GM21786 (cell line): ENCODE data around the gene PLEKHA4.
A peak's percentile ranks its signal among the peaks of the same experiment; 100 is the strongest.
"Not testable (repeated sequence)": the region's sequence is repeated elsewhere in the genome, so short reads cannot be mapped to it uniquely, and the experiment has no call there.

ENCODE experiments used
- ATAC-seq: cut with Tn5 transposase; IDR thresholded peaks from one replicate; pipeline ENCODE4 v1.9.1; 2021; ENCODE audit not compliant: unreplicated experiment

PLEKHA4 gene

GRCh38 chr19:48866692-48867091 lies 1.7 kb downstream of the PLEKHA4 start:
- no peak for ATAC-seq

GRCh38 chr19:48862827-48863226 lies 5.6 kb downstream of the PLEKHA4 start:
- no peak for ATAC-seq

- no peak for ATAC-seq
Measured at GRCh38 chr19:48861313-48861712, 7.1 kb downstream of the PLEKHA4 start.

- no peak for ATAC-seq
Measured at GRCh38 chr19:48859711-48860572, 8.5 kb downstream of the PLEKHA4 start.

- no peak for ATAC-seq
Measured at GRCh38 chr19:48858984-48859710, 9.3 kb downstream of the PLEKHA4 start.

- no peak for ATAC-seq
Measured at GRCh38 chr19:48856921-48857320, 11.5 kb downstream of the PLEKHA4 start.

GRCh38 chr19:48854103-48854502 lies 14.3 kb downstream of the PLEKHA4 start:
- no peak for ATAC-seq

GRCh38 chr19:48853483-48853882 lies 14.9 kb downstream of the PLEKHA4 start:
- ATAC-seq = no peak

- ATAC-seq = no peak
Measured at GRCh38 chr19:48852292-48852691, 16.1 kb downstream of the PLEKHA4 start.

GRCh38 chr19:48846659-48847058 lies 21.8 kb downstream of the PLEKHA4 start:
- not testable (repeated sequence) for ATAC-seq

GRCh38 chr19:48845384-48845783 lies 23.0 kb downstream of the PLEKHA4 start:
- no peak for ATAC-seq

GRCh38 chr19:48844472-48844871 lies 23.9 kb downstream of the PLEKHA4 start:
- ATAC-seq = no peak

GRCh38 chr19:48842789-48843162 lies 25.6 kb downstream of the PLEKHA4 start:
- no peak for ATAC-seq

- ATAC-seq = no peak
Measured at GRCh38 chr19:48841571-48841970, 26.8 kb downstream of the PLEKHA4 start.

GRCh38 chr19:48841047-48841446 lies 27.4 kb downstream of the PLEKHA4 start:
- ATAC-seq = no peak

- ATAC-seq = no peak
Measured at GRCh38 chr19:48837687-48838086, 30.7 kb downstream of the PLEKHA4 start.

GRCh38 chr19:48837051-48837524 lies 31.3 kb downstream of the PLEKHA4 start:
- no peak for ATAC-seq

GRCh38 chr19:48836089-48837017 lies 32.1 kb downstream of the PLEKHA4 start, which contains the start of gene HSD17B14:
Gene HSD17B14, minus strand, starts transcription at chr19:48836491. Its CDS starts 80 bp downstream, at chr19:48836411.
- ATAC-seq = no peak

GRCh38 chr19:48835734-48836088 lies 32.7 kb downstream of the PLEKHA4 start:
- ATAC-seq = peak; percentile 64

- ATAC-seq = no peak
Measured at GRCh38 chr19:48833977-48834376, 34.4 kb downstream of the PLEKHA4 start.

- no peak for ATAC-seq
Measured at GRCh38 chr19:48833049-48833448, 35.4 kb downstream of the PLEKHA4 start.
